CD4-positive, alpha-beta T cell treated with Interleukin-2 at 100 ng/mL for 4 hours (primary cell): ENCODE results near the gene GLIS2.

Source experiments
- DNase-seq: peaks from one replicate; pipeline ENCODE4 v3.0.0-alpha.2; 2020; ENCODE audit warnings: low spot score

Gene GLIS2

DNA sequence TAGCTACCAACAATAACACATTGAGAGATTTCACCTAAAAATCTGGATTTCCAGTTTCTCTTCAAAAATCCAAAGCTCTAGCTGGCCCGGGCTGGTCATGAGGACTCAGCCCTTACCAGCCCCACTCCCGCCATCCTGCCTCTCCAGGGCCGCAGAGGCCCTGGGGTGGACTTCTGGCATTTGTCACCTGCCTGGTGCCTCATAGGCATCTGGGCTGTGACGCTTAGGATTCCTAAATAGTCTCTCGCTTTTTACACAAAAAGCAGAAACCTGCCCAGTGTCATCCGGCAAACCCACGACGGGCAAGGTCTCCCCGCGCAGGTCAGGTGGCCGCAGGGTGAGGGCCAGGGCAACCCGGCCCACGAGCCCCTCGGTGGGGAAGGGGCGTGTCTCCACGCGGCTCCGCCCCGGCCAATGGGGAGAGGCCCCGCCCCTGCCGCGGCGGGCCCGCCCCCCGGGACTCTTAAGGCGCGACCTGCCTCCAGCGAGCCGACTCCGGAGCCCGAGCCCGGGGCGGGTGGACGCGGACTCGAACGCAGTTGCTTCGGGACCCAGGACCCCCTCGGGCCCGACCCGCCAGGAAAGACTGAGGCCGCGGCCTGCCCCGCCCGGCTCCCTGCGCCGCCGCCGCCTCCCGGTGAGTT is 55.6 kb downstream of the GLIS2 start, which contains the start of gene VASN:
VASN (plus strand) TSS at position 492 of the 644 bp plus-strand sequence. CDS start 9,030 bp downstream, outside the sequence.
- DNase-seq: peak; percentile 56

DNA sequence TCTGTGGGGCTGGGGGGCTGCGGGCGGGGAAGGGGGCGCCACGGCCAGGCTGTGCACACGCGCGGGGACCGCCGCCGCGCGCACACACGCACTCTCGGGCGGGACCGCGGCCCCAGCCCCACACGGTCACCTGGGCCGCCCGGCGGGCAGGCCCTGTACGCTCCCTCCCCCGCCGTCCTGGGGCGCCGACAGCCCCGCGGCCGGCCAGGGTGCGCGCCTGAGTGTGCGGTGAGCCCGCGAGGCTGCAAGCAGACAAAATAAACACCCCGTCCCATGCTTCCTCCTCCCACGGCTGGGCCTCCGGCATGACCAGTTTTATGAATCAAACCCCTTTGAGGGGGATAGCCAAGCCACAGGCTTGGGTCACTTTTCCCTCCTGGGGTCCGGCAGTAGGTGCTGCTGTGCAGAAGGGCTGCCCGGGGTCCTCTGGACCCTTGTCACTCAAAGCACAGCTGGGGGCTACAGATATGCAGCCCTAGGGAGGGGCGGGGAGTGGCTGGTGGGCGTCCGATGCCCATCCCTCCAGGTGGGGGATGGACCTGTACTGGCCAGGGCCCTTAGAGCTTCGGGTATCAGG is 56.2 kb downstream of the GLIS2 start:
- DNase-seq: peak; percentile 11

DNA sequence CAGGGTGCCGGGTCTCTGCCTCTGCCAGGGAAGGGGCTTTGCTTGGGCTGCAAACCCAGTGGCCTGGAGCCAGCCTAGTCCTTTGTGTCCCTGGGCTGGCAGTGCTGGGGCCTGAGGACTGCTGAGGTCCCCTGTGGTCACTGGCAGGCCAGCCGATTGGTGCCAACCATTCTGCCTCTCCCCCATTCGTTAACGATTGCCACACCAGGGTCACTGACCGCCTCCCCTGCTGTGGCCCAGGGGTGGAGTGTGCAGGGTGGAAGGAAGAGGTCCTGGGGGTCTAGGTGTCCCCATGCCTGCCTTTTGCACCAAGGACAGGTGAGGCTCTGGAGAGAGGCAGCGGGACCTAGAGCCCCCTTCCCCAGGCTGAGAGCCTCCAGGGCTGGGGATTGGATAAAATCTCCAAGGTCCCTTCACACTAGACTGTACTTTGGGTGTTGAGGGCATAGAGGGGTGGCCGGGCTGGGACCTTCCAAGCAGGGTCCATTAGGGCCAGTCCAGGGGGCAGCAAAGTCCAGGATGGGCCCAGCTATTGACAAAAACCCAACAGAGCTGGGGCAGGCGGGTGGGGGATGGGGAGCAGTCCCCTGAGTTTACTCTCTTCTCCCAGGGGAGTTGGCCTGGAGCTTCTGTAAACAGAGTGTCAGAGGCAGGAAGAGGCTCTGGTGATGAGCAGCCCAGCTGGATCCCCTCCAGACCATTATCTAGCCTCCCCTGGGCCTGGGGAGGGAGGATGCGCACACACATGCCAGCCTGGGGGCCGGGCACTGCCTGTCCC is 56.9 kb downstream of the GLIS2 start:
- no peak for DNase-seq

DNA sequence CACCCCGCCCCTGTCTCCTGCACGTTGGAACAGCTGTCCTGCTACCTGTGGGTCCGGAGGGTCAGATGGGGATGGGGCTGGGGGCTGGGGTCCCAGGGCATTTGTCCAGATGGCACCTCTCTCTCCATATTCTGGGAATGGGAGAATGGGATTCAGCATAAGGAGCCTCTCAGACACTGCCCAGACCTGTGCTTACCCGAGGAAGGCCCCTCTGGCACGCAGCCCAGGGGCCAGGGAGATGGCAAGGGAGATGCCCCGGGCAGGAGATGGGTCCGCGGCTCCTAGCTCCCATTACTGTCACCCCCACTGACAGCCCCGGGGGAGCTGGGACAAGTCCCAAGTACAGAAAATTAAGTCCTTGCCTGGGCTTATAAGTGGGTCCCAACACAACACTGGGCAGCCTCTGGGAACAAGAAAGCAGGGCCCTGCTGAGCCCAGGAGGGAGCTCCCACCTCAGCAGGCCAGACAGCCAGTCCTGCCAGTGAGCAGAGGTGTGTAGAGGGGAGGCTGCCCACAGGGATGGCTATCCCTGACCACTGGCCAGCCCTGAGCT is 57.6 kb downstream of the GLIS2 start:
- DNase-seq: no peak

DNA sequence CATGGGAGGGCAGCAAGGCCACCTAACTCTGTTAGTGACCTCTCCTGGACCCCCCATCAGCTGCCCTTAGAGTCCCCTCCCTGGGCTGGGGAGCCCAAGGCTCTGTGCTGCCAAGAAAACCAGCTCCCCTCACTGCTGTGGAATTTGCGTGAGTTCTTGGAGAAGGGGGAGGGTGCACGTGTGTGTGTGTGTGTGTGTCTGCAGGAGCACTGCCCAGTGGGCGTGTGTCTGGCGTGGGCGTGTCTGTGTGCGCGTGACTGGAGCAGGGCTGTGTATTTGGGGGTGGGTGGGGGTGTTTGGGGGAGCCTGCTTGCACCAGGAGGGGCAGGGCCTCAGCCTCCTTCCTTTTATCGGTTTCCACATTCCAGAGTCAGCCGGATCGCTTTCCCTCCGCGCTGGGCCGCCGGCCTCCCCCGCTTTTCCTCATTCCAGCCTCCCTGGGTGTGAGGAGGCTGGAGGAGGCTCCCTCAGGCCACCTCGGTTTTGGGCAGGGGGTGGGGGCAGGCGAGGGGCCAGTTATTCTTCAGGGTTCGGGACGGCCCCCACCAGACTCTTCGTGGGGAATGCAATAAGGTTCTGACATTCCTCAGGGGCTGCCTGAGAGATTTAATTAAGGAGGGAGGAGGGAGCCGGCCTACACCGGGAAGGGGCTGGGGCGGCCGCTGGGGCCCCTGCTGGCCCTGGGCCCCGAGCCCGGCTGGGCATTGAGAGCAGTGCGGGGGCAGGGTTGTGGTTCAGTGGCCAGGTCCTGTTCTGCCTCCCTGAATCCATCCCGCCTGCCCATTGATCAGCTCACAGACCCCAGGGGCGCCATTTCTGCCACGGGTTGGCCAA is 58.3 kb downstream of the GLIS2 start:
- DNase-seq: no peak

DNA sequence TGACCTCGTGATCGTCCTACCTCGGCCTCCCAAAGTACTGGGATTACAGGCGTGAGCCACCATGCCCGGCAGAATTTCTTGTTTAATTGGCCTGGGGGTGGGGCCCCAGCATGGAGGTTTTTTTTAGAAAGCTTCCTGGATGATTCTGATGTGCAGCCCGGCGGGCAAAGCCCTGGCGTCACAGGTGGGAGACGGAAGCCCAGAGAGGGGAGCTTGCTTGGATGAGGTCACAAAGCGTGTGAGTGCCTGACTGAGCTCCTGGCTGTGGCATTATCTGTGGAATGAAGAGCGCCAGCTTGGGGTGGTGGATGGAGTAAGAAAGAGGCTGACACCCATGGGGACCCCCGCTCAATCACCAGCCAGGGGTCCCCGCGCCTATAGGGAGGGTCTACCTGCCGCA is 59.9 kb downstream of the GLIS2 start:
- no peak for DNase-seq

DNA sequence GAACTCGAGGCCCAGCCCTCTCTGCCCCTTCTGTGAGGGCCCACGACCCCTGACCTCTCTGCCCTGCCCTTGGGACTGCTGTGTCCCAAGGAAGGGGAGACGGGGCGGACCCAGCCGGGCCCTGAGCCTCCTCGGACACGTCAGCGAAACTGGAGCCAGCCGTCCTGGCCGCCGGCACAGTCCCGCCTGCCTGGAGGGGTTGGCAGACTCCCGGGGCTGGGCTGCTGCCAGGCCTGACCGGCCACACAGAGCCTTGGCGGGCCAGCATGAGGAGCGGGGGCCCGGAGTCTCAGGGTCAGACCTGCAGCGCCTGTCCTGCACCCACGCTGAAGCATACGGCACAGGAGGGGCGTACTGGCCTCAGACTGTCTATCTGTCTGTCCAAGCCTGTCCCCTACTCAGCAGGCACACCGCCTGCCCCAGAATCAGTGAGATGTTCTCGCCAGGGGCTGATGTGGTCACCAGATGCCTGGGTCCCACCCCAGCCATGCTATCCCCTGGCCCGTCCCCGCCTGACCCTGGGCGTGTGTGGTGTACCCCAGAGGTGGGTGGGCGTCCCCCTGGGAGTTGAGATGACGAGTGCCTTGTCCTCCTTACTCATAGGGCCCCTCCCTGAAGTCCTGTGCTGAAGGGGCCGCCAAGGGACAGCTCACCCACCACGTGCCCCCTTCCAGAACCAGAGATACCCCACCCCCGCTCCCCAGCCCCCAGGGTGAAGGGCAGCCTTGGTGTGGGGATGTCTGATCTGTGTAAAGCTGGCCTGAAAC is 60.4 kb downstream of the GLIS2 start:
- DNase-seq: no peak

DNA sequence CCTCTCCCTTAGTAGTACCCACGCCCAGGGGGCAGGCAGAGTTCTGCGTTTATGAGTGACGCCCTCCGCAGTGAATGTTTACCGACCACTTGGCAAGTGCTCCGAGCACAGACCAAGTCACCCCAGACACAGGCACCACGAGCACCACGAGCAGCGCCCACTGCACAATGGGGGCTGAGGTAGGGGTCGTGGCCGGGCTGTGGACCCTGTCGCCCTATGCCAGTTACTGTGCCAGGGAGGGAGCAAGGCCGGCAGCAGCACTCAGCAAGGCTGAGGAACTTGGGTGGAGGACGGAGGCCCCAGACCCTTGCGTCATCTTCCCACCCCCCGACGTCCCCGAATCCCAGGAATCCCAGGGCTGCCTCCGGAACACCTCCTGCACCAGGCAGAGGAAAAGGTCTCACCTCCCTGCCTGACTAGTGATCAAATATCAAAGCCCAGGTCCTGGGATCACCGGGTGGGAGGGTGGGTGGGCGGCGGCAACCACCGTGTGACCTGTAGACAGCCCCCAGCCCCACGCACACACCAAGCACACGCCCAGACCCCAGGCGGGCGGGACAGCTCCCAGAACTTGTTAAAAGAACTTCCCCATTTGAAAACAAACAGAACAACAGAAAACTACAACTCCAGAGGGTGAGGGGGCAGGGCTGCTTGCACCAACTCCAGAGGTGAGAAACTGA is 61.2 kb downstream of the GLIS2 start:
- no peak for DNase-seq

DNA sequence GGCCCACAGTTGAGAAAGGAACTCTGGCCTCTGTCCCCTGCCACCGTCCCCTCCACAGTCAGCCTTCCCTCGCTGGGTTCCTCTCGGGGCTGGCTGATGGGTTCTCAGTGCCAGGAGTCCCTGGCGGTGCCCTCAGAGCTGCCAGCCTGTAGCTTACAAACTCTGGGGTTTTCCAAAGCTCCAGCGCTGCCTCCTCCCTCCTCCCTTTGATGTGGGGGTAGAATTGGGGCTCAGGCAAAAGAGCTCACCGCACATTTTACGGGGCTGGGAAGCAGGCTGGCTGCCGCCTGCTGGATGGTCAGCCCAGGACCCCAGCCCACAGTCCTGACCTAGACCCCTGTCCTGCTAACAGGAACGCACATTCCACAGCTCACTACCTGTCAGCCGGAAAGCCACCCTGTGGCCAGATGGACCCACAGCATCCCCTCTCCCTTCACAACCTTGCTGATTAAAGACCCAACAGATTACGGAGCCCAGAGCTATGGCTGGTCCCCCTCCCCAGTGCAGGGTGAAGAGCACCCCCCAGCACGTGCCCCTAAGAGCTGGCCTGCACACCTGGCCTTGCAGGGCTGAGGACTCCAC is 61.8 kb downstream of the GLIS2 start:
- no peak for DNase-seq

DNA sequence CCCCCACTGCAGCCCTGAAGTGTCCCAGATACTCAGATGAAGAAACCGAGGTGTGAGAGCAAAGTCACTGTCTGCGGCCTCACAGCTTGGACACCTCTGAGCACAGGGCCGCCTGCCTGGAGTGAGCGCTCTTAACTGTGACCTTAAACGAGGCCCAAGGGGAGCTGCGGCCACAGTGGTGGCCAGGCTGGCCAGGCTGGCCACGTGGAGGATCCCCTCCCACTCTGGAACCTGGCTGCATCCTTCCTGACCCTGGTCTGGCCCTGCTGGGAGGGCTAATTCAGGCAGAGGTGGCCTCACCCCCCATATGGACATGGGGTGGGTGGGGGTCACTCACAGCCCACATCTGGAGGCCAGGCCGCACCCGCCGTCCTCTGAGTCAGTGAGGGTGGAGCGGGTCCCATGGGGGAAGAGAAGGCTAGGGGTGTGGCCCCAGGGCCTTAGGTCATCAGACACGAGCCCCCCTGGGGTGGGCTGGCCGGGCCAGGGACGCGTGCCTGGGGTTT is 62.3 kb downstream of the GLIS2 start:
- DNase-seq: no peak

DNA sequence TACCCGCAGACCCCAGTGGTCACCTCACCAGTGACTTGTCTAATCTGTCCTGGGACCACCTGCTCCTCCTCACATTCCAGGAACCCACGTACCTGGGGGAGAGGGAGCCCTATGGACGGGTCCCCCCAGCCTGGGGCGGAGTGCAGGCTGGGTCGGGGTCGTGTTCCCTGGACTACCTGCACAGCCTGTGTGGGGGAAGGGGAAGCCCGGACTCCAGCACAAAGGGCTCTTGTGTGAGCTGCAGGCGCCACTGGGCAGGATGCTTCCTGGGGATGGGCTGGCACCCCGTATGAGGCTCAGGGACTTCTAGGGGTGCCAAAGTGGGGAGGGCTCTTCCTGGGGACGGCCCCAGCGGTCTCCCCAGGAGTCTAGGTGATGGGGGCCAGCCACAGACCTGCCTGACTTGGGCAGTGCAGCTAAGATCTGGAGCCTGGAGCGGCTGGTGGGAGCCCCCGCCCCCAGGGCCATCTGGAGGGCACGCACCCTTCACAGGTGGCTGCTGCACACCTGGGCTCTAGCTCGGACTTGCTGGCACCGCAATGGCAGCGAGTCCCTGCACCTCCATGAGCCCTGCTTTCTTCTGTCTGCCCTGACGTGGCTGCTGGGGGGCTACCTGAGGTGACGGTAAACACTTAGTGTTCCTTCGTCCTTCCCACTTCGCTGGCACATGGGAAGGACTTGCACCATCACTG is 63.3 kb downstream of the GLIS2 start:
- DNase-seq: no peak

DNA sequence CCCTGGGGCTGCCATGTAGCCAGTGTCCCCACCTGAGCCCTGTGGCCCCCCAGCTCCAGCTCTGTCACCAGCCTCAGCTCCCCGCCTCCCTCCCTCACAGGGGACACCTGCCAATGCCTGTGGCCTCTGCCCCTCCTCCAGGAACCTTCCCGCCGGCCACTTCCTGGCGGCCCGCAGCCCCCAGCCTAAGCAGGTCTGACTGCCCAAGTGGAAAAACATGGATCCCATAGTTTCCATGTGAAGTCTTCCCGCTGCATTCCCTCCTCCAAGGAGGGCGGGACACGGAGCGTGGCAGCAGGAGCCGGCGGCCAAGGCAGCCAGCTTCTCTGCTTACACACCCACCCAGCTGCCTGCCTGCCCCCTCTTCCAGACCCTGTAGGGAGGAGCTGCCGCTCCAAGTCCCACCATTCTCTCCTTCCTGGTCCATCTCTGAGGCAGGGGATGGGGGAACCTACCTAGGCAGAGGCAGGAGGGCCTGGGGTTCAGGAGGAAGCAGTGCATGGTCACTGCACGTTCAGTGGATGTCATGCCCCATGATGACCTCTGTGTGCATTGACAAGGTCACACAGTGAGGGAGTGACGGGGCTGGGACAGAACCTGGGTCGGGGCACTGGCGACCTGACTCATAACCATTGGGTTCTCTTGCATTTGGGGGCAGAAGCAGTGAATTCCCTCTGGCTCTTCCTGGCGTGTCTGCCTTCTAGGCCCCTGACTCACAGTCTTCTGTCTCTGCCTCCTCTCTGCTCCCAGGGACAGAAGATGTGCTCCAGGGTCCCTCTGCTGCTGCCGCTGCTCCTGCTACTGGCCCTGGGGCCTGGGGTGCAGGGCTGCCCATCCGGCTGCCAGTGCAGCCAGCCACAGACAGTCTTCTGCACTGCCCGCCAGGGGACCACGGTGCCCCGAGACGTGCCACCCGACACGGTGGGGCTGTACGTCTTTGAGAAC is 64.5 kb downstream of the GLIS2 start:
- DNase-seq: no peak

DNA sequence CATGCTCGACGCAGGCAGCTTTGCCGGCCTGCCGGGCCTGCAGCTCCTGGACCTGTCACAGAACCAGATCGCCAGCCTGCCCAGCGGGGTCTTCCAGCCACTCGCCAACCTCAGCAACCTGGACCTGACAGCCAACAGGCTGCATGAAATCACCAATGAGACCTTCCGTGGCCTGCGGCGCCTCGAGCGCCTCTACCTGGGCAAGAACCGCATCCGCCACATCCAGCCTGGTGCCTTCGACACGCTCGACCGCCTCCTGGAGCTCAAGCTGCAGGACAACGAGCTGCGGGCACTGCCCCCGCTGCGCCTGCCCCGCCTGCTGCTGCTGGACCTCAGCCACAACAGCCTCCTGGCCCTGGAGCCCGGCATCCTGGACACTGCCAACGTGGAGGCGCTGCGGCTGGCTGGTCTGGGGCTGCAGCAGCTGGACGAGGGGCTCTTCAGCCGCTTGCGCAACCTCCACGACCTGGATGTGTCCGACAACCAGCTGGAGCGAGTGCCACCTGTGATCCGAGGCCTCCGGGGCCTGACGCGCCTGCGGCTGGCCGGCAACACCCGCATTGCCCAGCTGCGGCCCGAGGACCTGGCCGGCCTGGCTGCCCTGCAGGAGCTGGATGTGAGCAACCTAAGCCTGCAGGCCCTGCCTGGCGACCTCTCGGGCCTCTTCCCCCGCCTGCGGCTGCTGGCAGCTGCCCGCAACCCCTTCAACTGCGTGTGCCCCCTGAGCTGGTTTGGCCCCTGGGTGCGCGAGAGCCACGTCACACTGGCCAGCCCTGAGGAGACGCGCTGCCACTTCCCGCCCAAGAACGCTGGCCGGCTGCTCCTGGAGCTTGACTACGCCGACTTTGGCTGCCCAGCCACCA is 65.4 kb downstream of the GLIS2 start:
- no peak for DNase-seq

DNA sequence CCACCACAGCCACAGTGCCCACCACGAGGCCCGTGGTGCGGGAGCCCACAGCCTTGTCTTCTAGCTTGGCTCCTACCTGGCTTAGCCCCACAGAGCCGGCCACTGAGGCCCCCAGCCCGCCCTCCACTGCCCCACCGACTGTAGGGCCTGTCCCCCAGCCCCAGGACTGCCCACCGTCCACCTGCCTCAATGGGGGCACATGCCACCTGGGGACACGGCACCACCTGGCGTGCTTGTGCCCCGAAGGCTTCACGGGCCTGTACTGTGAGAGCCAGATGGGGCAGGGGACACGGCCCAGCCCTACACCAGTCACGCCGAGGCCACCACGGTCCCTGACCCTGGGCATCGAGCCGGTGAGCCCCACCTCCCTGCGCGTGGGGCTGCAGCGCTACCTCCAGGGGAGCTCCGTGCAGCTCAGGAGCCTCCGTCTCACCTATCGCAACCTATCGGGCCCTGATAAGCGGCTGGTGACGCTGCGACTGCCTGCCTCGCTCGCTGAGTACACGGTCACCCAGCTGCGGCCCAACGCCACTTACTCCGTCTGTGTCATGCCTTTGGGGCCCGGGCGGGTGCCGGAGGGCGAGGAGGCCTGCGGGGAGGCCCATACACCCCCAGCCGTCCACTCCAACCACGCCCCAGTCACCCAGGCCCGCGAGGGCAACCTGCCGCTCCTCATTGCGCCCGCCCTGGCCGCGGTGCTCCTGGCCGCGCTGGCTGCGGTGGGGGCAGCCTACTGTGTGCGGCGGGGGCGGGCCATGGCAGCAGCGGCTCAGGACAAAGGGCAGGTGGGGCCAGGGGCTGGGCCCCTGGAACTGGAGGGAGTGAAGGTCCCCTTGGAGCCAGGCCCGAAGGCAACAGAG is 66.3 kb downstream of the GLIS2 start:
- DNase-seq: no peak

DNA sequence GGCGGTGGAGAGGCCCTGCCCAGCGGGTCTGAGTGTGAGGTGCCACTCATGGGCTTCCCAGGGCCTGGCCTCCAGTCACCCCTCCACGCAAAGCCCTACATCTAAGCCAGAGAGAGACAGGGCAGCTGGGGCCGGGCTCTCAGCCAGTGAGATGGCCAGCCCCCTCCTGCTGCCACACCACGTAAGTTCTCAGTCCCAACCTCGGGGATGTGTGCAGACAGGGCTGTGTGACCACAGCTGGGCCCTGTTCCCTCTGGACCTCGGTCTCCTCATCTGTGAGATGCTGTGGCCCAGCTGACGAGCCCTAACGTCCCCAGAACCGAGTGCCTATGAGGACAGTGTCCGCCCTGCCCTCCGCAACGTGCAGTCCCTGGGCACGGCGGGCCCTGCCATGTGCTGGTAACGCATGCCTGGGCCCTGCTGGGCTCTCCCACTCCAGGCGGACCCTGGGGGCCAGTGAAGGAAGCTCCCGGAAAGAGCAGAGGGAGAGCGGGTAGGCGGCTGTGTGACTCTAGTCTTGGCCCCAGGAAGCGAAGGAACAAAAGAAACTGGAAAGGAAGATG is 67.0 kb downstream of the GLIS2 start:
- DNase-seq: no peak
